ENCODE measurements around the gene GPX6. TPM values are rescaled to one million over a fixed set of nuclear protein-coding genes. Genes with fewer than 3 reads are reported as not detected.

GPX6 gene, protein sequence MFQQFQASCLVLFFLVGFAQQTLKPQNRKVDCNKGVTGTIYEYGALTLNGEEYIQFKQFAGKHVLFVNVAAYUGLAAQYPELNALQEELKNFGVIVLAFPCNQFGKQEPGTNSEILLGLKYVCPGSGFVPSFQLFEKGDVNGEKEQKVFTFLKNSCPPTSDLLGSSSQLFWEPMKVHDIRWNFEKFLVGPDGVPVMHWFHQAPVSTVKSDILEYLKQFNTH
- total RNA-seq: not detected in 2 replicates

DNA sequence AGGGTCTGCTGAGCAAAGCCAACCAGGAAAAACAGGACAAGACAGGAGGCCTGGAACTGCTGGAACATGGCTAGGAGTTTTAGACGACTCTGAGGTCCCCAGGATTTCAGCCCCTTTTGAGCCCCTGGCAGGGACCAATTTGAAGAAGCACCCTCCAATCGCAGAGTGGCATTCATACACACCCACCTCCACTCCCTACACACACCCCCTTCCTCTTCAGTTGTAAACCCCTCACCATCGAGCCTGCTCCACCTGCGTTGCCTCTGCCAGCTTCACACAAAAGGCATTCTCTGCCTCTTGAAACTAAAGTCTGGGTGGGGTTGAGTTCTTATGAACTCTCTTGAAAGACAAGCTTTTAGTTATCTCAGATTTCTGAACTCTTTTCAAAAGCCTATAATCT, at the start of gene GPX6:
Gene GPX6 (minus strand): TSS at position 118 of the 400 bp plus-strand sequence. CDS start 50 bp downstream, at position 68.

DNA sequence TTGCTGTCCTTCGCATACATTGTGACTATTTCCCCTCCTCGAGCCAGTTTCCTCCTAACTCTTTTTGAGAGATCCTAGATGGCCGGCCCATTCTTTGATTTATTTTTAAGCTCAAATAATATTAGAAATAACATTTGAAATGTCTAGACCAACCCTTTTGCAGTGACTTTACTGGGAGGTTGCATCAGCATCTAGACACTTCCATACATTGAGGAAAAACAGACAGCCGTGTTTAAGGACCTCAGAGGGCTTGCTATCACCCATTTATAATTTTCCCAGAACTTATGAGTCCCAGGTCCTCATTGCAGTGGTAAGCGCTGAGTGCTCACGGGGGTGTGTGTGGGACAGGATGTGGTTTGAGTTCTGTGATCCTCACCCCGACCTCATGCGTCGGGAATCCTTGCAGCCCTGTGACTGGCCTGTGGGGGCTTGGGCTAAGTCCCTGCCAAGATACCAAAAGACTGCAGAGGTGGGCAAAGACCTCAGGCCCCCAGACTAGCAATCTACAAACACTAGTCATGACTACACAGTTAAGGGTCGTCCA, 10.0 kb upstream of the GPX6 start, which contains the start of gene GPX5:
Gene GPX5 (plus strand): TSS at position 386 of the 544 bp plus-strand sequence. CDS start 133 bp downstream, at position 519.

Other genes starting within 250 kb of the GPX6 start
- gene ZSCAN26, start 248.7 kb downstream of the GPX6 start, total RNA-seq: 5.5 and 13.1 TPM in 2 replicates
- 3.5 and 5.8 TPM in 2 replicates for gene PGBD1, start 234.2 kb downstream of the GPX6 start, total RNA-seq
- gene ZSCAN31, start 179.6 kb downstream of the GPX6 start, total RNA-seq: 10.2 TPM in 2 replicates
- gene ZKSCAN3, start 165.8 kb downstream of the GPX6 start, total RNA-seq: 2.2 and 6.3 TPM in 2 replicates
- gene ZSCAN12, start 116.0 kb downstream of the GPX6 start, total RNA-seq: 3.7 and 5.1 TPM in 2 replicates
- gene ZSCAN23, start 72.3 kb downstream of the GPX6 start, total RNA-seq: 2.5 TPM in 1 of 2 replicates, not detected in the other
- not detected in 2 replicates for gene GPX5, start 10.1 kb upstream of the GPX6 start, total RNA-seq